Neural cell (in vitro differentiated cells): ENCODE results near the gene SLC41A3.

Source experiments
- CTCF ChIP-seq: fragments of 450-650 bp; IDR thresholded peaks from 2 replicates; pipeline ENCODE4 v1.5.1; 2014; ENCODE audit warnings: antibody characterized with exemption, mild to moderate bottlenecking, moderate library complexity; ENCODE audit not compliant: poor library complexity, severe bottlenecking
- EZH2 ChIP-seq: fragments of 200-600, 300-800 bp; shearing (Covaris generic), sonication (generic); IDR thresholded peaks from 2 replicates; pipeline ENCODE4 v1.6.1; 2014; ENCODE audit warnings: antibody characterized with exemption, low read length, borderline replicate concordance, mild to moderate bottlenecking; ENCODE audit not compliant: insufficient read depth, poor library complexity, severe bottlenecking
- POLR2AphosphoS5 ChIP-seq: IDR thresholded peaks from 2 replicates; pipeline ENCODE4 v1.6.1; 2012
- RAD21 ChIP-seq: fragments of 450-650 bp; conservative IDR thresholded peaks from 2 replicates; pipeline ENCODE4 v1.6.1; 2014; ENCODE audit warnings: antibody characterized with exemption, mild to moderate bottlenecking, moderate library complexity
- REST ChIP-seq: IDR thresholded peaks from 2 replicates; pipeline ENCODE4 v1.6.1; 2012; ENCODE audit warnings: borderline replicate concordance
- SMC3 ChIP-seq: fragments of 450-650 bp; conservative IDR thresholded peaks from 2 replicates; pipeline ENCODE4 v1.6.1; 2014; ENCODE audit warnings: antibody characterized with exemption, mild to moderate bottlenecking, moderate library complexity; ENCODE audit not compliant: poor library complexity

GRCh38 chr3:126130081-126130855 is 46.3 kb upstream of the SLC41A3 start:
- TF ChIP-seq CTCF (no peak), EZH2 (no peak), SMC3 (no peak), RAD21 (no peak), POLR2AphosphoS5 (no peak), REST (no peak)
